GM12801 (cell line): Measurements from ENCODE around the gene ALX1.

Experiments used
- TF ChIP-seq, protein P1 (sequence below): IDR thresholded peaks from one replicate; pipeline ENCODE4 v1.5.1; 2011; ENCODE audit warnings: control low read depth; ENCODE audit not compliant: insufficient read length; ENCODE audit errors: extremely low read depth

Gene ALX1

DNA sequence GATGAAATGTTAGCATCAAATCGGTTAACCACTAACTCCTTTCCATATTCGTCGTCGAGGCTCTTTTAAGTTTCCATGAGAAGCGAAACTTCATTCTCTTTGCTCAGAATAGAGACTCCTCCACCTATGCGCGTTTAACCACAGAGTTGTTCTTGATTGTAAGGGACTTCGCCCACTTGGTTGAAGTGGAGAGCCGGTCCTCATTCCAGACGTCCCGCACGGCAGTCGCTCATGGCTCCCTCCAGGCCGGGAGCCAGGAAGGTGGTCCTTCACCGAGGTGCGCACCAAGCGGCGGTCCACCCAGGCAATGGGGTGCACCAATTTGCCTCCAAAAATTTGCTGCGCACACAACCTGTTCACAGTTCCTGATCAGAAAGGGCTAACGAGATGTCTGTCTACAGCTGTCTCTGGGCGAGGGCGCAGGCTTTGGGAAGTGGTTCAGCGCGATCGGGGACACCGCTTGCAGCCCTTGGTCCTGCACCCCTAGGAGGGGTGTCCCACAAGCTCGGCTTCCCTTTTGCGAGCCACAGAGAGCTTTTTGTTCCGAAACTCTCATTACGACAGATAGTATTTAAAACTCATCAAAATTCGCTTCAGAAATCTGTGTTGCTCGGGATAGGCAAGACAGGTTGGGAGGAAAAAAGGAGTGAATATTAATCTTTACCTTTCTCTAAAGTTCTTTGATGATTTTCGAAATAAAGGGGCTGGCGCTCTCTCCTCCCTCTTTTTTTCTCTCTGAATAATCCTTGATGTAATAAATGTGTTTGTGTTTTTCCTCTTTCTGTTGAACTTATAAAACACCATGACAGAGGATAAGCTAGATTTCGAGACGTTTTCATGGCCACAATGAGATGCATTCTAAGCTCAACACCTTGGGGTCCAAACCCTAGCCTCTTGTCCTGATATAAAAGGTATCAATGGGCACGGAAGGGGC is 6.4 kb upstream of the ALX1 start:
- TF ChIP-seq, protein P1, sequence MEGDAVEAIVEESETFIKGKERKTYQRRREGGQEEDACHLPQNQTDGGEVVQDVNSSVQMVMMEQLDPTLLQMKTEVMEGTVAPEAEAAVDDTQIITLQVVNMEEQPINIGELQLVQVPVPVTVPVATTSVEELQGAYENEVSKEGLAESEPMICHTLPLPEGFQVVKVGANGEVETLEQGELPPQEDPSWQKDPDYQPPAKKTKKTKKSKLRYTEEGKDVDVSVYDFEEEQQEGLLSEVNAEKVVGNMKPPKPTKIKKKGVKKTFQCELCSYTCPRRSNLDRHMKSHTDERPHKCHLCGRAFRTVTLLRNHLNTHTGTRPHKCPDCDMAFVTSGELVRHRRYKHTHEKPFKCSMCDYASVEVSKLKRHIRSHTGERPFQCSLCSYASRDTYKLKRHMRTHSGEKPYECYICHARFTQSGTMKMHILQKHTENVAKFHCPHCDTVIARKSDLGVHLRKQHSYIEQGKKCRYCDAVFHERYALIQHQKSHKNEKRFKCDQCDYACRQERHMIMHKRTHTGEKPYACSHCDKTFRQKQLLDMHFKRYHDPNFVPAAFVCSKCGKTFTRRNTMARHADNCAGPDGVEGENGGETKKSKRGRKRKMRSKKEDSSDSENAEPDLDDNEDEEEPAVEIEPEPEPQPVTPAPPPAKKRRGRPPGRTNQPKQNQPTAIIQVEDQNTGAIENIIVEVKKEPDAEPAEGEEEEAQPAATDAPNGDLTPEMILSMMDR, result no peak

DNA sequence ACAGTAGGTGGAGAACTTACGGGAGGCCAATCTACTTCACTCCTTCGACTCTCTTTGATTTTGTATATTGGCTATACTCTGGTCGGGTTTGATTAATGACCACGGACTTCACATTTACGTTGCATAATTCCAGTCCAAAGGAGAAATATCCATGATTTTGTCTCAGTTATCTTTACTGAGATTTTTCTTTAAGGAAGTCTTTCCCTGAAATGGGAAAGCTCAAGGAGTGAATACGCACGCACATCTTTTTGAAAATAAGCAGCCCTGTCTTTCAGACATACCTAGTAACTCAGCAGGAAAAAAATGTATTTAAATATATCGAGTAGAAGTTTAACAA is 5.7 kb upstream of the ALX1 start:
- TF ChIP-seq, protein P1, result no peak

DNA sequence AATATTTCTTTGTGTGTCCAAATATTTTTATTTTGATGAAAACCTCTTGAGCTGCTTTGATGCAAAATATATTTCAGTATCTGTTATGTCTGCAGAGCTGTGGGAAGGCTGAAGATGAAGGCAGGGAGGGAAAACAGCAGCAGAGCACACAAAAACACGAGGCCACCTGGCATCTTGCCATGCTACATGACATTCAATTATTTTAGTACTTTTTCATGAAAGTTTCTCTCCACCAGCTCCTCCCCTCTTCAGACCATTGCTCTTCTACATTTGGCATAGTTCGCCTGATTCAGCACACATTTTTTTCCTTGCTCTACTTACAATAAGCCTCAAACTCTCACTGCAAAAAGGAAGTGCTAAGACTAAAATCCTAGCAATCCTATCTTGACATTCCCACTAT is 4.6 kb upstream of the ALX1 start:
- TF ChIP-seq, protein P1, result no peak

DNA sequence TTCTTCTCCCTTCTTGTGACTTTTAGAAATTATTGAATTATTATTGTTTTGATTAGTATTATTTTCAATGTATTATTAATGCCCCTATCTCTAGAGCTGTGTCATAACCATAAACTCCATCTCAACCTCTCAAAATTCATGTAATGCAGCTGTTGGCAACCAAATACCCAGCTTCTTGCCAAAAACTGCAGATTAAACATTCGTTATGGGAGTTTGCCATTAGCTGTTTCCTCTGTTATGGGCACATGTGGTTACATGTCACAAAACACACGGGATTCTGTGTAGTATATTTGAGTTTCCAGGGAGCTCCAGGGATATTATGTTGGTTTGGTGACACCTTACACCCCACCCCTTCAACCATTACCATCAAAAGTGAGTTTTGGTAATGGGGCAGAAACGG is 2.8 kb upstream of the ALX1 start:
- TF ChIP-seq, protein P1, result no peak

DNA sequence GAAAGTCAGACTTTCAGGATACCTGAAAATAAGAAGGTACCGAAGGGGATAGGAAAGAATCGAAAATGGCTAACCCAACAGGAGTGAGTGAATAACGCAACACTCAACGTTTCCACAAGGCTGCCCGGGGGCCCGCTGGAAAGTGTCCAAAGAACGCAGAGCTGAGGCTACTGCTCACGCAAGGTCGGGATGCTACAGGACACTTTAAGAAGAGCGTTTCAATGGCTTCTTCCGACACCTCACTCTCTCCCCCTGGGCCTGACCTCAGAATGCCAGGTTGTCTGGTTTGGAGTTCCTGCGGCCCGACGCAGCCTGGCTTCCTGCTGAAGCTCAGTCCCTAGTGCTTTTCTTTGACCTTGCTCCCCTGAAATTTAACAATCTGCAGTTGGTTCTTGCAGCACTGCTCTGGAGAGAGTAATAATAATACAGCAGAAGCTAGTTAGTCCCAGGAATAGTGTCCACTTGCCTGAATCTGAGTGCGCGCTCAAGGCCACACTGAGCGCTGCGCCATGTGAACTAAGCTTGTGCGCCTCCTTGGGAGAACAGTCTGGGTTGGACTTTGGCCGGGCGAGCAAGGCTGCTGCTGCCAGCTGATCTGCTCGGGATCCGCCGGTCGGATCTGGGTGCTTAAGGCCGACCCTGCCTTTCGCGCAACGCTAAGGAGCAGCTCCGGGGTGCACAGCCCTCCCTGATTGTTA is 2.0 kb upstream of the ALX1 start:
- TF ChIP-seq, protein P1, result no peak

DNA sequence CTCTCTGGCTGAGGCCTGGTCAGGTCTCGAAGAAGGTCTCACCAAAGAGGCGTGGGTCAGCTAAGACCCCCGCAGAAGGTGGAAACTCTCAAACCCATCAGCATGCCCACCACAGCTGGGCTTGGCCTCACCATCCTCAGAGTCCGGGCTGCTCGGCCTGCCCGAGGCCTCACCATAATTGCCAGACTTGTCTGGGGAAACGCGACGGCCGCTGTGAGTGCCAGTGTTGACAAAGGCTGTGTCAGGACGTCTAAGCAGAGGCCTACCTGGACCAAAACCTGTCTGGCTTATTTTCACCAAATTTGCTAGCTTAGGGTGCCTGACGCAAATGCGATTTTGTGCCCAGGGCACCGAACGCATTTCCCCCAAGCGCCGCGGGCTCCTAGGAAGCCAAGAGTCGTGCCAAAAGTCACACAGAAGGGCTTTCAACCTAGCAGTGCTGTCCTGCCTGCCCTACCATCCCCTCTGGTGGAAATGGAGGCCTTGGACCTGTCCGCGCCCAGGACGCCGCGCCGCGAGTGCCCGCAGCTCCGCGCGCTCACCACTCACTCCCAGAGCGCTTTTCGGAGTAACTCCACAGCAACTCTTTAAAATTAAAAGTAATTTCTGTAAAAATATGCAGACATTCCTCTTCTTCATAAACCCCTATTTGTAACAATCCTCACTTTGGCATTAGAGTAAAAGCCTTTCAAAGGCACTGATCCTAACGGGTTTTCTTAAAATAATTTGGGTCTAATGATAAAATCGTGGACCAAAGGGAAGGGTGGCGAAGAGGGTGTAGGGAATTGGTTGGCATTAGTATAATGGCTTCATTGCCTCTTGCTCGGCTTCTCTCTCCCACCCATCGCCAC is 1.2 kb upstream of the ALX1 start:
- TF ChIP-seq, protein P1, result no peak
